Measurements from ENCODE around the gene TNFSF4. TPM values are rescaled to one million over a fixed set of nuclear protein-coding genes. Genes with fewer than 3 reads are reported as not detected.

The TNFSF4 gene
- total and polyA plus RNA-seq, 2 of the 13 experiments (the other 11 are each of a cell fraction or from before 2014, with no cell fraction given): 2.4 to 7.9 TPM

GRCh38 chr1:173205146-173206051 is 1.7 kb downstream of the TNFSF4 start (continued):
- TF ChIP-seq ZSCAN31 (CRISPR knock-in tag; IDR thresholded peaks at IDR 0.05; ENCODE audit: low read depth): no peak
- no peak for TF ChIP-seq ZNF333 (CRISPR knock-in tag; IDR thresholded peaks at IDR 0.05; ENCODE audit: borderline replicate concordance)
- TF ChIP-seq ATF1 (CRISPR knock-in tag; IDR thresholded peaks at IDR 0.05): no peak
- TF ChIP-seq ARID5B (CRISPR knock-in tag; IDR thresholded peaks at IDR 0.05): peak; percentile 93
- TF ChIP-seq ZNF138 (CRISPR knock-in tag; IDR thresholded peaks at IDR 0.05; ENCODE audit: low read depth): no peak
- TF ChIP-seq ZNF230 (CRISPR knock-in tag; IDR thresholded peaks at IDR 0.05): peak; percentile 38; the same call in 1 of the 2 replicates
- TF ChIP-seq FOXP1 (IDR thresholded peaks at IDR 0.05): no peak
- peak; percentile 39; the same call in 1 of the 2 replicates for TF ChIP-seq FOXP1 (CRISPR knock-in tag; IDR thresholded peaks at IDR 0.05)
- TF ChIP-seq PAXIP1 (CRISPR knock-in tag; conservative IDR thresholded peaks at IDR 0.05): peak; percentile 80
- TF ChIP-seq NONO (IDR thresholded peaks at IDR 0.05): no peak
- TF ChIP-seq NONO (CRISPR knock-in tag; conservative IDR thresholded peaks at IDR 0.05): peak; percentile 57; the same call in 1 of the 2 replicates
- no peak for TF ChIP-seq ZBTB40 (IDR thresholded peaks at IDR 0.05)
- TF ChIP-seq ZBTB40 (CRISPR knock-in tag; IDR thresholded peaks at IDR 0.05): no peak

All from HepG2 (cell line).